GM12878 (cell line): ENCODE measurements around the gene KRTAP10-7. TPM values are rescaled to one million over a fixed set of nuclear protein-coding genes. Genes with fewer than 3 reads are reported as not detected.

Experiments
- ATAC-seq: fragments of 200-7000 bp; cut with Tn5 transposase; 3 replicates; pipeline ENCODE4 v1.9.1; 2020; ENCODE audit warnings: mild to moderate bottlenecking, moderate library complexity
- BruUV-seq: library from RNA; stranded (reverse); fragments of 400-500 nt; replicated peaks from 2 replicates; lab custom pipeline; 2021; lab: Mats Ljungman, UMichigan
- CTCF ChIA-PET: fragments of 300-600 bp; sonication (Branson Sonifier 250); formaldehyde crosslinking; extraction: SDS; loops from one replicate; lab custom pipeline; 2021; ENCODE audit warnings: inconsistent platforms; lab: Yijun Ruan, JAX
- POLR2A ChIA-PET: fragments of 350-600 bp; formaldehyde crosslinking; extraction: SDS; loops from one replicate; lab custom pipeline; 2021; ENCODE audit warnings: inconsistent platforms; lab: Charles Lee
- RAD21 ChIA-PET: fragments of 300-600 bp; sonication (Branson Sonifier 250); formaldehyde crosslinking; loops from one replicate; lab custom pipeline; 2023; ENCODE audit warnings: antibody characterized with exemption; ENCODE audit not compliant: unreplicated experiment; lab: Charles Lee
- SMC1A ChIA-PET: fragments of 300-600 bp; sonication (Branson Sonifier 250); formaldehyde crosslinking; loops from one replicate; lab custom pipeline; 2023; ENCODE audit not compliant: unreplicated experiment, uncharacterized antibody; lab: Charles Lee
- DNase-seq: peaks from one replicate; pipeline ENCODE4 v3.0.0-alpha.2; 2011; ENCODE audit warnings: low read depth, low spot score
- FAIRE-seq: peaks from 3 replicates; lab custom pipeline; 2011; peaks lifted over from hg19 to GRCh38; lab: Jason Lieb, UNC
- H2AFZ ChIP-seq: 2 replicates; pipeline ENCODE4 v1.6.0; 2011; ENCODE audit warnings: low read depth, low read length, control low read depth; ENCODE audit not compliant: control insufficient read depth
- H3K27ac ChIP-seq: 2 replicates; pipeline ENCODE4 v1.5.1; 2011; ENCODE audit warnings: control low read depth; ENCODE audit not compliant: control insufficient read depth, insufficient read depth
- H3K27me3 ChIP-seq, 2 experiments: replicated peaks in 1 of 2; 2 replicates each; pipeline versions ENCODE4 v1.6.0 to v1.6.1; 2011; ENCODE audit warnings: low read length in 1 of 2; ENCODE audit not compliant: control insufficient read depth in 2 of 2, insufficient read depth in 2 of 2
- H3K36me3 ChIP-seq, 2 experiments: 2 replicates each; pipeline ENCODE4 v1.5.1; 2011; ENCODE audit warnings: low read length in 1 of 2; ENCODE audit not compliant: control insufficient read depth in 2 of 2, insufficient read depth in 2 of 2
- H3K4me1 ChIP-seq: 2 replicates; pipeline ENCODE4 v1.6.1; 2011; ENCODE audit warnings: mild to moderate bottlenecking, low read length, moderate library complexity, mixed read lengths; ENCODE audit not compliant: control insufficient read depth, insufficient read depth
- H3K4me2 ChIP-seq: 2 replicates; pipeline ENCODE4 v1.6.0; 2011; ENCODE audit warnings: control low read depth; ENCODE audit not compliant: control insufficient read depth, insufficient read depth
- H3K4me3 ChIP-seq: fragments of 200-600 bp; sonication (generic); 2 replicates; pipeline ENCODE4 v1.5.1; 2016
- H3K79me2 ChIP-seq: 2 replicates; pipeline ENCODE4 v1.6.0; 2011; ENCODE audit warnings: low read length; ENCODE audit not compliant: control insufficient read depth, insufficient read depth
- H3K9ac ChIP-seq: 2 replicates; pipeline ENCODE4 v1.8.0; 2011; ENCODE audit warnings: low read length, control low read depth, mixed read lengths; ENCODE audit not compliant: control insufficient read depth, insufficient read depth
- H3K9me3 ChIP-seq: replicated peaks from 3 replicates; pipeline ENCODE4 v1.5.1; 2011; ENCODE audit warnings: mild to moderate bottlenecking, low read length; ENCODE audit not compliant: control insufficient read depth, insufficient read depth
- H4K20me1 ChIP-seq: 2 replicates; pipeline ENCODE4 v1.6.0; 2011; ENCODE audit not compliant: control insufficient read depth, insufficient read depth
- ATF2 ChIP-seq: IDR thresholded peaks from 2 replicates; pipeline ENCODE4 v1.6.1; 2012; ENCODE audit warnings: low read length, inconsistent platforms
- ELK1 ChIP-seq: IDR thresholded peaks from 2 replicates; pipeline ENCODE4 v1.6.1; 2012; ENCODE audit warnings: low read depth, low read length, improper control_type of control experiment
- ETV6 ChIP-seq, 2 experiments: fragments of 450-650 bp in 1 of 2; IDR thresholded peaks in 1 of 2; conservative IDR thresholded peaks in 1 of 2; 2 replicates each; pipeline ENCODE4 v1.6.1; 2014; ENCODE audit warnings: antibody characterized with exemption in 1 of 2, borderline replicate concordance in 1 of 2, low read depth in 1 of 2, mild to moderate bottlenecking in 1 of 2, moderate library complexity in 1 of 2
- IRF4 ChIP-seq: IDR thresholded peaks from 2 replicates; pipeline ENCODE4 v1.6.1; 2011; ENCODE audit warnings: low read depth, low read length
- NFXL1 ChIP-seq: fragments of 450-650 bp; IDR thresholded peaks from 2 replicates; pipeline ENCODE4 v1.6.1; 2017; ENCODE audit warnings: antibody characterized with exemption, mild to moderate bottlenecking, borderline replicate concordance
- SMARCA5 ChIP-seq: fragments of 450-650 bp; IDR thresholded peaks from 2 replicates; pipeline ENCODE4 v1.6.1; 2017; ENCODE audit warnings: mild to moderate bottlenecking
- SPI1 ChIP-seq: IDR thresholded peaks from 2 replicates; pipeline ENCODE4 v1.6.1; 2011; ENCODE audit warnings: low read depth, mild to moderate bottlenecking, low read length, moderate library complexity, borderline replicate concordance; ENCODE audit not compliant: insufficient read depth
- SRF ChIP-seq, 2 experiments: IDR thresholded peaks; 2 replicates each; pipeline ENCODE4 v1.6.1; 2011; ENCODE audit warnings: low read depth in 2 of 2, low read length in 2 of 2, mild to moderate bottlenecking in 1 of 2, moderate library complexity in 1 of 2
- TAF1 ChIP-seq: IDR thresholded peaks from 2 replicates; pipeline ENCODE4 v1.6.1; 2011; ENCODE audit warnings: mild to moderate bottlenecking, low read depth, low read length, borderline replicate concordance
- YBX1 ChIP-seq: fragments of 450-650 bp; IDR thresholded peaks from 2 replicates; pipeline ENCODE4 v1.6.1; 2016; ENCODE audit warnings: antibody characterized with exemption
- WGBS: methylation state at CpG from one replicate; pipeline ENCODE4 v1.1.6; 2016; ENCODE audit warnings: low lambda C conversion rate; ENCODE audit not compliant: insufficient replicate concordance, insufficient coverage; ENCODE audit errors: missing lambda C conversion rate; 5-methylcytosine and 5-hydroxymethylcytosine counted together
- in situ Hi-C: fragments of 300-500 bp; cut with MboI; formaldehyde crosslinking; loops from 9 replicates; pipeline ENCODE4 v1.14.3; 2018; ENCODE audit warnings: mixed read lengths
- intact Hi-C: fragments of 100-400 bp; cut with micrococcal nuclease; formaldehyde crosslinking; loops from one replicate; pipeline ENCODE4 v1.14.2; 2022; ENCODE audit not compliant: unreplicated experiment
- polyA plus RNA-seq, 11 experiments: library from polyadenylated mRNA; depleted of rRNA in 4 of 11; unstranded in 6 of 11; stranded (reverse) in 5 of 11; fragments of >200 nt; fragmentation: Nextera tagmentation in 4 of 11; fragmentation: Illumina TruSeq in 1 of 11; extraction: Ambion mirVana in 4 of 11; extraction: Trizol in 1 of 11; gene quantifications; 1 replicate in 1 of 11; 2 replicates in 10 of 11; pipeline versions ENCODE4 v1.2.1 to v1.2.3, GENCODE V29; 2011 to 2016; ENCODE audit warnings: inconsistent platforms in 2 of 11, missing spikeins in 2 of 11, low read depth in 1 of 11
- total RNA-seq, 4 experiments: library from RNA; depleted of rRNA in 3 of 4; stranded (reverse); fragments of >200 nt in 3 of 4; fragmentation: Illumina TruSeq in 1 of 4; extraction: Trizol in 1 of 4; gene quantifications; 2 replicates each; pipeline versions ENCODE4 v1.2.1 to v1.2.3, GENCODE V29; 2013 to 2021

KRTAP10-7 gene
- total and polyA plus RNA-seq, 10 of the 15 experiments (the other 5 are each of a cell fraction or from before 2014, with no cell fraction given): not detected

- Histone ChIP-seq H3K27me3 (no peaks in the 10 kb centered on the region), H3K4me2 (no peak overlapping the region), H3K9me3 (no peaks in the 10 kb centered on the region; the same call in 2 of the 3 replicates), H4K20me1 (no peaks in the 10 kb centered on the region), H2AFZ (no peak overlapping the region), H3K4me3 (no peak overlapping the region), H3K36me3 (no peaks in the 10 kb centered on the region), H3K9ac (no peak overlapping the region), H3K79me2 (no peaks in the 10 kb centered on the region), H3K4me1 (no peaks in the 10 kb centered on the region), H3K27ac (no peak overlapping the region)
- whole genome bisulfite sequencing: 26% methylated on average over 8 of the region's 8 CpGs
- intact Hi-C loops: no loop called here
- ATAC-seq (no peak), FAIRE-seq (no peak), DNase-seq (no peak)
- SMC1A ChIA-PET: interaction anchor here (1.2 kb wide), 1 partner anchor 183 kb away, joined by 3 read pairs; no protein-coding TSS in a partner anchor
- CTCF ChIA-PET: no interaction called here
- RAD21 ChIA-PET: no interaction called here
- TF ChIP-seq YBX1: no peak
- TF ChIP-seq ELK1: no peak
- TF ChIP-seq IRF4: no peak
- no peak for TF ChIP-seq SMARCA5
- TF ChIP-seq ETV6 (conservative IDR thresholded peaks at IDR 0.05 in 1 of 2, IDR thresholded peaks at IDR 0.05 in 1 of 2; ENCODE audit: borderline replicate concordance in 1 of 2, low read depth in 1 of 2): no peak
- no peak for TF ChIP-seq SPI1
- no peak for TF ChIP-seq NFXL1
- no peak for TF ChIP-seq ATF2
- TF ChIP-seq SRF (IDR thresholded peaks at IDR 0.05; ENCODE audit: low read depth in 2 of 2, low read length in 2 of 2): no peak
- TF ChIP-seq TAF1: no peak
- POLR2A ChIA-PET: no interaction called here
- in situ Hi-C loops: no loop called here
- no TSS peak for BruUV-seq
These were observed 16.7 kb downstream of the KRTAP10-7 start for GRCh38 chr21:44617071-44617501.
